NCI-H2227 (cell line): ENCODE measurements around the gene KRT6A.

Source experiments
- DNase-seq: peaks from one replicate; lab custom pipeline; 2025; ENCODE audit not compliant: unreplicated experiment; lab: John Stamatoyannopoulos, UW

Gene KRT6A

DNA sequence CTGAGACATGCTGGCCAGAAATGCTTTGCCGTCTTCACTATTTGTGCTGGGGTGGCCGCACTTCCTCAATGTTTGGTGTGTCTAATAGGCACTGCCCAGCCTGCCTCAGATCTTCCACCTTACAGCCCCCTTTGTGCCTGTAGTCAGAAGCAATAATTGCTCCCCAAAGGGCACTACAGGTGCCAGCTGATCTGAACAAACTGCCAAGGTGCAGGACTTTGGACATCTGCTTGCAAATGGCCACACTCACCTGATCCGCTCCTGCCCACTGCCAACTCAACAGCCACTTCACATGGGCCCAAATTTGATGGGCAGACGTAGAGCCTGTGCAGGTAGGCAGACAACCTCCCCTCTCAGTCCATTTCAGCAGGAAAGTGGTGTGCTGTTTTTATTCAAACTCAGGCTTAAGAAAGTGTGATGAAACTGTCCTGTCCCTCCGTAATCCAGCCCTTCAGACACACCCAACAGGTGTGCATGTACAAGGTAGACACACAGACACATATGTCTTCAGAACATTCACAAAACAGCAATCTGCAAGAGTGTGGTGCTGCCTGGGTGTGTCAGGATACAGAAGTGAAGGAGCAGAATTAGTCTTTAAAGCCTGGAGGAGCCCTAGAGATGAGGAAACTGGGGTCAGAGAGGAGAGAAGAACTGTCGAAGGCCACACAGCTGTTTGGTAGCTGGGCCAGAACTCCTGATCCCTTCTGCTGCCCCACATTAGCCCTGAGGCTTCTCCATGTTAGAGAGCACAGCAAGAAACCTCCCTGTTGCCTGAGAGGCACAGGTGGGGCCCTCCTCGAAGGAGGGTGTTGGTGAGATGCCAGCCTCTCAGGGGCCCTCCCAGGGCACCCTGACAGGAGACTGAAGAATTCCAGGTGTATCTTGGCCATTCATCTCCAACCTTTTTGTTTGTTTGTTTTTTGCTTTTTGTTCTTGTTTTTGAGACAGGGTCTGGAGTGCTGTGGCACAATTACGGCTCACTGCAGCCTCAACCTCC is 54.5 kb downstream of the KRT6A start:
- DNase-seq: no peak

- no peak for DNase-seq
These were observed 55.5 kb downstream of the KRT6A start for GRCh38 chr12:52437508-52437907.
